HG03066 (cell line): ENCODE measurements around the gene PARVA.

Experiments used
- ATAC-seq: cut with Tn5 transposase; IDR thresholded peaks from one replicate; pipeline ENCODE4 v1.9.1; 2021; ENCODE audit warnings: low read depth; ENCODE audit not compliant: unreplicated experiment

The PARVA gene

GRCh38 chr11:12429155-12429554 lies 51.8 kb downstream of the PARVA start:
- no peak for ATAC-seq

GRCh38 chr11:12430351-12430750 lies 53.0 kb downstream of the PARVA start:
- ATAC-seq: no peak

- ATAC-seq: no peak
Measured at GRCh38 chr11:12430954-12431595, 53.7 kb downstream of the PARVA start.

GRCh38 chr11:12432507-12432906 lies 55.1 kb downstream of the PARVA start:
- ATAC-seq: no peak

GRCh38 chr11:12433121-12433520 lies 55.8 kb downstream of the PARVA start:
- ATAC-seq: no peak

- no peak for ATAC-seq
Measured at GRCh38 chr11:12433571-12434324, 56.4 kb downstream of the PARVA start.

GRCh38 chr11:12434325-12434654 lies 56.9 kb downstream of the PARVA start:
- no peak for ATAC-seq

GRCh38 chr11:12435264-12435663 lies 57.9 kb downstream of the PARVA start:
- ATAC-seq: no peak

- no peak for ATAC-seq
Measured at GRCh38 chr11:12436266-12436665, 58.9 kb downstream of the PARVA start.

- ATAC-seq: no peak
Measured at GRCh38 chr11:12438291-12438690, 60.9 kb downstream of the PARVA start.

- ATAC-seq: no peak
Measured at GRCh38 chr11:12439615-12440014, 62.2 kb downstream of the PARVA start.

GRCh38 chr11:12440565-12440964 lies 63.2 kb downstream of the PARVA start:
- no peak for ATAC-seq

- ATAC-seq: no peak
Measured at GRCh38 chr11:12441231-12441861, 64.0 kb downstream of the PARVA start.

GRCh38 chr11:12444601-12445000 lies 67.2 kb downstream of the PARVA start:
- ATAC-seq: no peak

- no peak for ATAC-seq
Measured at GRCh38 chr11:12445001-12445400, 67.6 kb downstream of the PARVA start.

- no peak for ATAC-seq
Measured at GRCh38 chr11:12446863-12447262, 69.5 kb downstream of the PARVA start.

- no peak for ATAC-seq
Measured at GRCh38 chr11:12448131-12448939, 71.0 kb downstream of the PARVA start.

GRCh38 chr11:12449961-12450715 lies 72.8 kb downstream of the PARVA start:
- no peak for ATAC-seq

GRCh38 chr11:12451179-12451814 lies 73.9 kb downstream of the PARVA start:
- ATAC-seq: no peak

- ATAC-seq: no peak
Measured at GRCh38 chr11:12453243-12453642, 75.9 kb downstream of the PARVA start.
